Fibroblast of peridontal ligament (primary cell): Measurements from ENCODE around the gene MDFI.

Experiments
- DNase-seq: peaks from one replicate; pipeline ENCODE4 v3.0.0-alpha.2; 2010; ENCODE audit errors: extremely low read depth

The MDFI gene

DNA sequence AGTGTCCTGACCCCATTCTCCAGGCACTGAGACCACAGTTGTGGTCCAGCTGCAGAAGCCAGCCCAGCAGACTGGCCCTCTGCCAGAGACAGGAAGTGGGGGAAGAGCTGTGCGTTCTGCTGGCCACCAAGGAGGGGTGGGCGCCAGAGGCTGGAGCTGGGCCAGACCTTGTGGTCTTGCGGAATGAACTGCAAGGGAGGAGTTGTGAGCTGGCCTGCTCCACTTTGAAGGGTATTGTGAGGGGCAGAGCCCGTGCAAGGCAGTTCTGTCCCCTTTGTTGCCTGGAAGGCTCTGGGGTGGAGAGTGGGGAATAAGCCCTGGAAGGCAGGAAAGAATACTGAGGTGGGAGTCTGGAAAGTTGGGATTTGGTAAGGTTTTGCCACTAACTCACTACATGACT lies 3.6 kb upstream of the MDFI start:
- DNase-seq = no peak

DNA sequence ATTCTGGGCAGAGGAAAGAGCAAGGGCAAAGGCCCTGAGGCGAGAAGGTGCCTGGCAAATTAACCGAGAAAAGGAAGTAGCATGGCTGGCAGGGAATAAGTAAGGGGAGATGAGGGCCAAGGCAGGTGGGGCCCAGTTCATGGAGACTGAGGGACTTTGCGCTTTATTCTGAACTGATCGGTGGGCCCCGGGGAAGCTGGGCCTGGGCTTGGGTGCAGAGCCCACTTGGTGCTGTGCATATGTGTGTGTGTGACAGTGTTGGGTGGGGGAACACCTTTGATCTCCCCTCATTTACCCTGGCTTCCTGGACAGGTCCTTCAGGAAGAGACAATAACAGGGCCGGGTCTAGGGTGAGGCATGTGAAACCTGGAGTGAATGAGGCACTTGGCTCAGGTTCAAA lies 2.9 kb upstream of the MDFI start:
- DNase-seq = no peak

DNA sequence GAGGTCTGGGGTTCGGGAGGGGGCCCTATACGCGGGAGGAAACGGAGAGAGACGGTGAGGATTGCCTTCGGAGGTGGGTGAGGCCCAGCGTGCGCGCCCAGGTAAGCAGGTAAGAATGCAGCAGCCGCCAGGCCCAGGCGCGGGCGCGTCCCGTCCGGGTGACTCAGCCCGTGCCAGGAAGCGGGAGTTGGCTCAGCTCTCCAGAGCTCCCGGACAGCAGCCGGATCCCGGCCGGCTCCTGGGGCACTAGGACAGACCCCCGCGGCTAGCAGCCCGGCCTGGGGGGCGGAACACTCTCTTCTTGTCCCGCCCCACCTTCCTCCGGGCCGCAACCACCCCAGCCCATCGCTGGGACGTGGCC lies 1.5 kb upstream of the MDFI start:
- no peak for DNase-seq

DNA sequence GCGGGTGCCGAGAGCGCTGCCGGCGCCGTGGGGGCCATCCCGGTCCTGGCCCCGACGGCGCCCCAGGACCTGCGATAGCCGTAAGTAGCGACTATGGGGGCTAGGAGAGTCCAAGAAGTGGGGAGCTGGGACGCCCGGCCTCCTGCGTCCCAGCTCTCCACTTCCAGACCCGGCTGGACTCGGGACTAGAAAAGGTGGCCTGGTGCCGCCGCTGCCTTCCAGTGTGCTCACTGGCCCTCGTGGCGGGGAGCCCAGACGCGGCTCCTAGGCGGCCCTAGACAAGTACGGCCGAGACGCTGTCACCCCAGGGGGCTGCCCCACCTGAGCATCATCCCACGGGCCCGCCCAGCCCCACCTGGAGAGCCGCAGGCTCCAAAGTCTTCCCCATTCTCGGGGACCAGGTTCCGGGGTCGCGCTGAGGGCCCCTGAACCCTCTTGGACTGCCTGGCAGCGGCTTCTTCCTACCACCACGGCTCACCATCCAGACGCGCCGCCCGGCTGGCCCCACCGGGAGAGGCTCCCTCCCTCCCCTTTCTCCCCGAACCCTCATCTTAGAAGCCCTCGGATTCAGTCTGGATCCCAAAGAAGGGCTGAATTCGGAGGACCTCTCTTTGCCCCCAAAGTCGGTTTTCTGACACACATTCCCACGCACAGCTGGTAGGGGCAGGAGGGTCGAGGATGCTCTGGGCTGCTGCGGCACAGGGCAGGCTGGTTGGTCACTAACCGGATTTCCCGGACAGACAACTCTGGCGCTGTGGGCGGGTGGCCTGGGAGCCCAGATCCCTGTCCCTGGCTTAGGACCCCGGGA lies 870 bp upstream of the MDFI start:
- no peak for DNase-seq

DNA sequence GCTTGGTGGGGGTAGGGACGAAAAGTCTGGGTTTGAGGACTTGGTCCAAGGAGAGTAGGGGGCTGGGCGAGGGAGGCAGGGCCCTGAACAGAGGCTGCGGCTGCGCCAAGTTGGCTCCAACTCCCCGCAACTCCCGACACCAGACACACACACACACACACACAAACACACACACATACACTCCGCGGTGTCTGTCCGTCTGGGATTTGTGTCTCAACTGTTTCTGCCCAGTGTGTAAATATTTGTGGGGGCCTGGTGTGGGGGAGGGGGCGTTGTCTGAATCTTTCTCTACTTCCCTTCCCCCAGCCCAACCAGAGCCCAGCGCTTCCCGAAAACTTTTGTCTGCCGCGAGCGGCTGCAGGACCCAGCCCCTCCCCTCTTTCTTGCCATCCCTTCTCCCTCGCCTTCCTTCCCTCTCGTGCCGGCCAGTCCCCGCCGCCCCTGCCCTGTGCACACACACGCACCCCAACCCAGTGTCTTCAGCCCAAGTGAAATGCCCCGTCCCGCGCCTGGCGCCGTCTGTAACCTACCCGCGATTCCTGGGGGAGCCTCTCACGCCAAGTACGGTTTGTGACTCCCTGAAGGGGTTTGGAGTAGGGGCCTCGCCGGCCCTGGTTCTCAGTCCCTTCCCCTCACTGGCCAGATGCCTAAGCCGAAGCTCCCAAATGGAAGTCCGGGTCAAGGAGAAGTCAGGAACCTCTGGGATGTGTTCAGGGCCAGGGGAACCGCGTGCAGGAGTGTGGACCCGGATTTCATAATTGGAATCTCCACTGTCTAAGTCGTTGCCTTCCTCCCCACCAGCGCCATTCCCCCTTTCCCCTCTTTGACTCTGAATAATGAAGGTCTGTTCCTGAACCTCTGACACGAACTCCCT lies 904 bp downstream of the MDFI start:
- no peak for DNase-seq

DNA sequence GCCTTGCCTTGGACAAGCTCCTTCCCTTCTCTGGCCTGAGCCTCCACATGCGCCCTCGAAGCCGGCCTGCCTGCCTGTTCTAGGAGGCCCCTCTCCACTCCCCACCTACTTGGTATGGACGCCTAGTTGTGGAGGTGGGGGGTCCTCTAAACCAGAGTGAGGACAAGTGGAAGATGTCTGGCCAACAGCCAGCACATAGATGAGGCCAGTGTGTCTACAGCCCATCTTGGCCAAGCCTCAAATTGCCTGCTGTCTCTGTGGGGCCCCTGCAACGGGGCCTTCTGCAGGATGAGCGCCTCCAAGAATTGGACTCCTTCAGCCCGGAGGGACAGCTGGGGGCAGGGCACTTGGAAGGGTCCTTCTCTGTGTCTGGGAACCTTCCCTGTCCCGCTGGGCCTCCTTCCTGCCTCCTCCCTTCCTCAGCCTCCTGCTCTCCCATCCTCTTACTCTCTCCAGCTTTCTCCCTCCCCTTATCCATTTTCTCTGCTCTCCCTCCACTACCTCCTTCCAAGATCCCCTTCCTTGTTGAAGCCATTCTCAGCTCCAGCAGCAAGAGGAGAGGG lies 1.6 kb downstream of the MDFI start:
- DNase-seq = no peak

DNA sequence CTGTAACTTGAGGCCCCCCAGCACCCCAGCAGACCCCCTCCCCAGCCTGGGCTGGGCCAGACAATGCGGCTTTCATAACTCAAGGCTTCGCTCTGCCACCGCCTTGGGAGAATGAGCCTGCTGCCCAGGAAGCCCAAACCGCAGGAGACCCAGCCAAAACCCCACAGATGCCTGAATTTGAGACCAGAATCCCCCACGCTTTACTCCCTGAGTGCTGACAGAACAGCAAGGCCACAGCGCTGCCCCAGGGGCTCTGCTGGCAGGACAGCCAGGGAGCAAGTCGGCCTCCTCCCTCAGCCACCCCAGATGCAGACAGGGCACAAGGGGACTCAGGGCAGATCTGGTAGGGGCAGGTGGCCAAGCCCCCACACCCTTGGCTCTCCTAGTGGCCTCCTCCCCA lies 2.2 kb downstream of the MDFI start:
- DNase-seq = no peak

DNA sequence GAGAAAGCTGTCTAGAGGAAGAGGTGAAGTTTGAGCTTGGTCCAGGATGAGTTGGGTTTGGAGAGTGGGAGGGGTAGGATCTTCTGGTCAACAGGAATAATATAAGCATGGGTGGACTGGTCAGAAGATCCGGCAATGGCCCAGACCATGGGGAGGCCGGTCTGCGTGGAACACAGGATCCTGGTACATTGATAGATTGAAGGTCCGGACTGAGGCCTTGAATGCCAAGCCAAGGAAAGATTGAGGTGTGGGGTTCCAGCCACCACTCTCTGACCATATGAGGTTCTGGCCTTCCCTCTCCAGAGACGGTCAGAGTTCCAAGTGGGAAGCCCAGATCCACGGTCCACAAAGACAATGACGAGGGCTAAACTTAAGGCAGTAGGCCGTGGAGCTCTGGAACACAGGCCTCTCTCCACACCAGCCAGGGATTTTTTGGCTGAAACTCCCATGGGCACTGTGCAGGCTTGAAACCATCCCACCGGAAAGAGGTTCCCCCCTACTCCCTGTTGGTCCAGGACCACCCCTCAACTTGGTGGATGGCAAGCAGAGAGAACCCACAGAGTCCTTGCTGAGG lies 3.2 kb downstream of the MDFI start:
- DNase-seq = no peak

DNA sequence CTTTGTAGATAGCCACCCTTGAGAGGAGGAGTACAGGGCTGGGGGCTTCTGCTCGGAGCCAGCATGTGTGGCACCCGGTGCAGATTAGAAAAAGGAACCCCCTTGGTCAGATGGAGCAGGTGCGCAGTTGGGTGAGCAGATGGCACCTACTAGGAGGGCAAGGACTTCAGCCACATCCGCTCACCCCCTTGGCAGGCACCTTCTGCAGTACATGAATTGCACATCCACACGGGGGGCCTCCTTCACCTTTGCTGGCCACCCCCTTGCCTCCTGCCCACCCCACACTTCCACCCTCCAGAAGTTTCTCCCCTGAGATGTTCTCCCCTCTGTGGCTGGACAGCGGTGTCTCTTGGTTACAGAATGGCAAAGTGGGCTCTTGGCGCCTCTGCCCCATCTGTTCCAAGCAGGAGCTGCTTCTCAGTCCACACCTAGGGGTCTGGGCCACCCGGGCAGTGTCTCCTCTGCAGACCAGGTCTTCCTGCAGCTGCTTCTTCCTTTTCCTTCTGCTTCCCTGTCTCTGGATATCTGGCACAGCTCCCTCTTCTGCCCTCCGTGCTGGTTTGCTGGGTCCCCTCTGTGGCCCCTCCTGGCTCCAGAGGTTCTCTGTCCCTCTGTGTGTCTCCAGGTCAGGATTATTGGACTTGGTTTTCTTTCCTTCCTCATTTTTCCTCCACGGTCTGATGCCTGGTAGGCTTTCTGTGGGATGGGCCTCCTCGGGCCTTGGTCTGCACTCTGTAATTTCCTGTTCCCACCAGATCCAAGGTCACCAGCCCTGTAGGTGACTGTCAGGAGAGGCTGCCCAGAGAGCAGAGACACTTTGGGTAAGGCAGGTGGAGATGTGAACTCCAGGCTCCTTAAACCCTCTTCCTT lies 4.1 kb downstream of the MDFI start:
- no peak for DNase-seq

DNA sequence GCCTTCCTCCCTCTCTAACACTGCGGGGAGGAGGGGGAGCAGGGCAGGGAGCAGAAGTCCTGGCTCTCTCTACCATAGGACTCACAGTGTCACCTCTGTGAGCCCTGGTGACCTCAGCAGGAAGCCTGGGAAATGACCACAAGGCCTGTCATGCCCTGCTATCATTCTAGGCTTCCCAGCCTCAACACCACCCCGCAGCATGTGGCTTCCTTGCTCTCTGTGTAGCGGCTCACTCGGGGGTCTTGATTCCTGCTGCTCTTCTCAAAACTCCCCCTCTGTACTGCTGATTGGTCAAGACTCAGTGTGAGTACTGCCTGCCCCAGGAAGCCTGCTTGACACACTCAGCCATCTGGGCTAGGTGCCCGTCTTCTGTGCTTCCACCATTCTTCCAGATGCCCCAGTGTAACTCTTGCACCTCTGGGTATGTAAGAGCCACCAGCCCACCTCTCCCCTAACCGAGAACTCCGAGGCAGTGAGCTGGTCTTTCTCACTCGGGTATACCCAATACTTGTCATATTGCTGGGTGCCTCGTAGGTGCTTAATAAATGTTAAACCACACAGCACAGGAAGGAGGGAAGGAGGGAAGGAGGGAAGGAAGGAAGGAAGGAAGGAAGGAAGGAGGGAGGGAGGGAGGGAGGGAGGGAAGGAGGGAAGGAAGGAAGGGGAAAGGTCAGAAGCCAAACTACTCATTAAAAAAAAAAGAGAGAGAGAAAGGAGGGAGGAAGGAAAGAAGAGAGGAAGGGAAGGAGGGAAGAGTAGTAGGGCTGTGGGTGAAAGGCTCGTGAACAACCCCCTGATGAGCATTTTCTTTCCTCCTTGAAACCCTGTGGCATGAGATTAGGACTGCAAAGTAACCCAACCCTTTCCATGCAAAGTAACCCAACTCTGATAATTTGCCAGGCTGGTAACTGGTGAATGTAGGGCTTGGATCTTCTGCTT lies 5.0 kb downstream of the MDFI start:
- DNase-seq = no peak

DNA sequence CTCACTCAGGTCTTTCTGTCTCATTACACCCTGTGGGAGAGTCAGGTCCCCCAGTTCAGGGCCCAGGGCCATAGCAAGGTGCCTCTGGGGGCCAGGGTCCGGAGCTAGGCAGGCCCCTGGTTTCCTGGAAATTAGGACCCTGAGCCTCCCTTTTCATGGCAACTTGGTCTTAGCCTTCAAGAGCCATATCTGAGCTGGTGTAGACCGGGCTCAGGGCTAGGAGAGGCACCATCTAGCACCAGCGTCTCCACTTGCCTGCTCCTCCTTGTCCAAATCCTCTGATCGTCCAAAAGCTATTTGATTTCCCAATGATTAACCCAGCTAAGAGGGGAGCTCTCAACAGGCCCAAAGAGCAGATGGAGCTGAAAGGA lies 5.6 kb downstream of the MDFI start:
- DNase-seq = no peak

DNA sequence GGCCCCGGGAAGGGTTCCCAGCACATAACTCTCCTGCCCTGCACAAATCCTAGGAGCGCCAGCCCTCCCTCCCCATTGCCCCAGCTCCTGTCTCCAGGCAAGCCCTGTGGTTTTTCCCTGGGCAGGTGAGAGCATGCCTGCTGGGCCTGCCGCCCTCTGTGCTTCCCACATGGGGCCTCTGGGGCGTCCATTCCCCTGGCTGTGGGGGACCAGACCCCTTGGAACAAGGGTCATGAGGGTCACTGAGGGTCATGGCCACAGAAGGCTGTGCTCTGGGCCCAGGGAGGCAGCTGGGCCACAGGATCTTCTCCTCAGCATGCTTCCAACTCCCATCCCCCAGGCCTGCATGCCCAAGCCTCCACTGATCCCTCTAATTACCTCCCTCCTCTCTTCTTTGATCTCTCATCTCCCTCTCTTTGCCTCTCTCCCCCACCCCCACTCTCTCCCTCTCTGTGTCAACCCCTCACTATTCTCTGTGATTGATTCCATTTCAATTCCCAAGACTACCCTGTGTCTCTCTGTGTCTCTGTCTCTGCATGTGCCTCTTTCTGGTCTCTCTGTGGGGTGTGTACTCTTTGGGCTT lies 6.1 kb downstream of the MDFI start:
- DNase-seq = no peak

DNA sequence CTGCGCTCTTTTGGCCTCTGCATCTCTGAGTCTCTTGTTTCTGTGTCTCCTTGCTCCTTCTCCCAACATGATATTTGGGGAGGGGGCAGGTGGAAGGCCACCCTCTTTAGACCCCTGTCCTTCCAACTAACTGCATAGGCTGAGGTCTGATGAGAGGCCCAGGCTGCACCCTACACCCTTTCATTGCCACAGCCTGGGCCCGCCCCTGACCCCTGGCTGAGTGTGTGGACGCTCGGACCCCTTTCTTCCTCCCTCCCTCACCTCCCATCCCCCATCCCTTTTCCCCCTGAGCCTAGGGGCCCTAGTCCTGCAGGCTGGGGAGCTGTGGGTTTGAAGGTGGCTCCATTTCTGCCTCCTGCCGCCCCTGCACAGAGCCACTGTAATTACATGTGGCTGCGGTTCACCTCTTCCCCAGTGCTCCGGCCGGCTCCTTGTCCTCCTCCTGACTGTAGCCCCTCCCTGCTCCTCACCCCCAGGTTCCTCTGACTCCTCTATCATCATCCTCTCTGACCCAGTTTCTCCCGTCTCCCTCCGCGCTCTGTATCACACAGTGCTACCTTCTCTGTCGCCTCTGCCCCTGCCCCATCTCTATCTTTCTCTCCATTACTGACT lies 6.8 kb downstream of the MDFI start:
- DNase-seq = no peak

DNA sequence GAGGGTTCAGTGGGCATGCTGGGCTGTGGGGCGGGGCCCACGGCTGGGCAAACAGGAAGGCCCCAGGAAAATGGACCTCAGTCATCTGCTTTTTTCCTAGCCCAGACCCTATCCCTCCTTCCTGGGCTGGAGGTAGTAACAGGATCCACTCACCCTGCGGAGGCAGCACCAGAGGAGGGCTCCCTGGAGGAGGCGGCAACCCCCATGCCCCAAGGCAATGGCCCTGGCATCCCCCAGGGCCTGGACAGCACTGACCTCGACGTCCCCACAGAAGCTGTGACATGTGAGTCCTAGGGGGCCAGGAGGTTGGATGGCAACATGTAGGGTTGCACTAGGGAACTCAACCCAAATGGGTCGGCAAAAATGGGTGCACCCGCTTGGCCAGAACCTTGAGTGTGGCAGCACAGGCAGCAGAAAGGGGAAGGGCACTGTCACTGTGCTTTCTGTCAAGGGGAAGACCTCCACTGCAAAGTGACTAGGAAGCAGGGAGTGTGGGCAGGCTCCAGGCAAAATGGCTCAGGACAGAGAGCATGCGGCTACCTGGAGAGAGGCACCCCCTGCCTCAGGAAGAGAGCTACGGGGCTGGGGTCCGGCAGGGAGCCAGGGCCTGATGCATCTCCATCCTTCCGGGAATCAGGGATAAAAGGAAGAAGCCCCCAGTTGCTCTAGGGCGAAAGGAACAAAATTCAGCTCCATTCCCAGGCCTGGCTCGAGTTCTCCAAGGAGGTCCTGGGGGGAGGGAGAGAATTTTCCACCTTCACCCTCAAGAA lies 7.9 kb downstream of the MDFI start:
- no peak for DNase-seq

DNA sequence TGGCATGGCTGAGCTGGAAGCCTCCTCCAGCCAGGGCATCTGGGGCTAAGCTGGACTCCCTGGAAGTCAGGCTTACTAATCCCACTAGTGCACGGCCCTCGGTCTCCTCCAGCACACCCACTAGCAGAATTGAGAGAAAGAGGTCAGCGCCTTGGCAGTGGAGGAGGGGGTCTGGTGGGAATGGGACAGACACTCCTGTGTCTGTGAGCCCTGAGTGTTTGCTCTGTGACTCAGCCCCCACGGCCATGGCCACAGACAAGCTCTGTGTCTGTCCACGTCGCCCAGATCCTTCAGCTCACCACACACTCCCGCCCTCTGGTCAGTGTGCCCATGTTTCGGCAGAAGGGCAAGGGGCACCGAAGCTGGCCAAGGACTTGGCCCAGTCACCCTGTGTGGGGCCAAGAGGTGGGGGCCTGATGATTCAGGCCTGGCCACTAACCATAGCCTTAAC lies 8.8 kb downstream of the MDFI start:
- DNase-seq = no peak

DNA sequence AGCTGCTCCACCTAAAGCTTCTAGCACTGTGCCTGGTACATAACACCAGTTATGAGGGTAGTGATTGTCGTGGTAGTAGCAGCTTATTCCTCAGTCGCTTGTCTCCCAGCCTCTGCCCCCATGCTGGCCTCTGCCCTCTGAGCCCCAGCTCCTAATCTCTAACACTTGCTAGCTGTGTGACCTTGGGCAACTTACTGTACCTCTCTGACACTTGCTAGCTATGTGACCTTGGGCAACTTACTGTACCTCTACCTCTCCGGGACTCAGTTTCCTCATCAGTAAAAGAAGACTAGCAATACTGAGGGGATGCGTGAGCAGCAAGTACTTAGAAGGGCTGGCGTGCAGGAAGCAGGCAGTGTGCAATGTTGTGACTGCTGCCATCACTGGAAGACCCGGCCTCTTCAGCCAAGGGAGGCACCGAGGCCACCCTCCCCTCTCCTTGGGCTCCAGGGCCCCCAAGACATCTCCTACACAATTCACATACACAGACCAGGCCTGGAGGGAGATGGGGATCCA lies 9.9 kb downstream of the MDFI start:
- no peak for DNase-seq

DNA sequence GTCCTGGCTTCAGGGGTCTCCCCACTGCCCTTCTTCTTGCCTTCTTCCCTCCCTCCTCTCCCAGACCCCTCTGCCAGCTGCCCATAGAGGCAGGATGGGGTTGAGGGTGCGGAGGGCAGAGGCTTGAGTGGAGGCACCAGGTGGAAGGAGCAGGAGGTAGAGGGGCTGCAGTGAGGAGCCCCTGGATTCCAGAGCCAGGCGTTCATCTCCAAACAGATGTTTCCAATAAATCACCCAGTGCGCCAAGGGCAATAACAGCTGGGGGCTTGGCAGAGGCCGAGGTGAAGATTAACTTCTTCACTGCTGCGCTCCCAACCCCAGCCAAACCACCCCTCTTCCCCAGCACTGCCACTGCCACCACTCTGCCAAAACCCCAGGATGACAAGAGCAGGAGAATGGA lies 10.7 kb downstream of the MDFI start:
- no peak for DNase-seq

DNA sequence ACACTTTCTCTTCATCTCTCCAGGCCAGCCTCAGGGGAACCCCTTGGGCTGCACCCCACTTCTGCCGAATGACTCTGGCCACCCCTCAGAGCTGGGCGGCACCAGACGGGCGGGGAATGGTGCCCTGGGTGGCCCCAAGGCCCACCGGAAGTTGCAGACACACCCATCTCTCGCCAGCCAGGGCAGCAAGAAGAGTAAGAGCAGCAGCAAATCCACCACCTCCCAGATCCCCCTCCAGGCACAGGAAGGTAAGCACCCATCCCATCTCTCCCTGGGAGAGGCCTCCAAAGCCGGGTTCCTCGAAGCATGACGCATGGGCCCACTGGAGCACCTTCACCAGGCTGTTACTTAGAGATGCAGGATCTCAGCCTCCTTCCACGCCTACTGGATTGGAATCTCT lies 11.3 kb downstream of the MDFI start:
- no peak for DNase-seq

DNA sequence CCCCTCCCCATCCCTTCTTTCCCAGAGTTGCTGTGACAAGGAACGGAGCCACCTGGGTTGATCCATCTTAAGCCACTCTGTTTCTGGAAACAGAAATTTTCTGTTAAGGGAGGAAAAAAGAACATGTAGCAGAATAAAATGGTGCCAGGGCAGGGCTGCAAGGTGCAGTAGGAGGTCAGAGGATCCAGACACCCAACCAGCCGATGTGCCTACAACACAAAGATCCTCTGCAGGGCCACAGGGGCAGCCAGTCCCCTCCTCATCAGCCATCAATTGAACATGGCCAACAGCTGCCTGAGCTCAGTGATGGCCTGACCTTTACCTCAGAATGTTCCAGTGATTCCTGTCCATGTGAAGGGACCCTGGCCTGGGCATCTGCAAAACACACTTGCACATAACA lies 11.9 kb downstream of the MDFI start:
- DNase-seq = no peak
